ENCODE measurements around the gene PDIK1L. TPM values are rescaled to one million over a fixed set of nuclear protein-coding genes. Genes with fewer than 3 reads are reported as not detected.

Gene PDIK1L
- total and polyA plus RNA-seq, 2 of the 4 experiments (the other 2 are of a cell fraction), result 1.4 to 3.0 TPM

- dilution Hi-C loops (cut with HindIII; ENCODE audit: low sequenced_read_pairs, unreplicated experiment), result no loop called here
These were observed 39.3 kb upstream of the PDIK1L start for GRCh38 chr1:26072305-26072704.

More at GRCh38 chr1:26072305-26072704, 39.3 kb upstream of the PDIK1L start:
- DNase-seq, result no peak
- Histone ChIP-seq H2AK9ac (replicated peaks; ENCODE audit: low read depth, low read length, poor library complexity) (no peak overlapping the region), H3K9me3 (ENCODE audit: control insufficient read depth, insufficient read depth, low read length) (peaks cover 2% of the 10 kb centered on the region; the same call in 1 of the 2 replicates), H3K9ac (ENCODE audit: low read depth, low read length) (no peak overlapping the region), H3K27me3 (ENCODE audit: control insufficient read depth, insufficient read depth, low read length) (peaks cover 62% of the 10 kb centered on the region), H2BK5ac (ENCODE audit: low read depth, low read length, poor library complexity, severe bottlenecking) (no peak overlapping the region), H4K5ac (ENCODE audit: low read depth, low read length) (no peak overlapping the region), H3K4me3 (ENCODE audit: insufficient read depth, low read depth, low read length) (no peak overlapping the region), H3K4me1 (ENCODE audit: control insufficient read depth, insufficient read depth, low read length) (no peaks in the 10 kb centered on the region), H3K36me3 (ENCODE audit: control insufficient read depth, insufficient read depth, low read length) (no peaks in the 10 kb centered on the region), H4K20me1 (ENCODE audit: insufficient read depth, low read length) (no peaks in the 10 kb centered on the region), H3K23ac (ENCODE audit: low read depth, low read length) (no peak overlapping the region), H3K79me1 (ENCODE audit: low read depth in 1 of 2, low read length in 2 of 2) (no peaks in the 10 kb centered on the region), H4K91ac (ENCODE audit: insufficient read depth, low read depth, low read length) (no peak overlapping the region), H2BK20ac (ENCODE audit: low read depth, low read length) (no peak overlapping the region), H2AFZ (replicated peaks; ENCODE audit: low read length, poor library complexity) (no peak overlapping the region), H4K8ac (ENCODE audit: low read depth in 2 of 2, low read length in 2 of 2) (no peak overlapping the region), H2BK15ac (ENCODE audit: low read depth, low read length) (no peak overlapping the region), H3K18ac (ENCODE audit: low read depth, low read length) (no peak overlapping the region), H3K4me2 (ENCODE audit: low read depth, low read length) (no peak overlapping the region), H2AK5ac (ENCODE audit: low read depth, low read length) (no peak overlapping the region), H3K27ac (ENCODE audit: insufficient read depth, low read length) (no peak overlapping the region), H3K9me1 (ENCODE audit: insufficient read depth, low read length) (no peaks in the 10 kb centered on the region), H3K14ac (replicated peaks; ENCODE audit: low read depth, low read length) (no peak overlapping the region), H2BK120ac (ENCODE audit: low read depth, low read length) (no peak overlapping the region), H3K56ac (ENCODE audit: extremely low read depth, insufficient read depth, low read length) (no peak overlapping the region), H3K4ac (ENCODE audit: low read depth, low read length) (no peak overlapping the region)
- ChIA-PET POLR2A (ENCODE audit: unreplicated experiment) (no interaction called here), CTCF (no interaction called here)
- ATAC-seq (ENCODE audit: low read depth), result no peak
- no TSS peak for BruUV-seq (replicated peaks)
- intact Hi-C loops (cut with micrococcal nuclease) (no loop called here), in situ Hi-C loops (cut with MboI; ENCODE audit: low sequenced_read_pairs) (no loop called here)
- WGBS, 2 experiments (ENCODE audit: extremely low coverage in 2 of 2, insufficient read length in 1 of 2), result 100% methylated on average over 1 of the region's 6 CpGs; no CpG with 5 or more reads in 1 of the 2 experiments
- TF ChIP-seq FOS (IDR thresholded peaks at IDR 0.05; ENCODE audit: low read depth, low read length), result no peak
- no peak for TF ChIP-seq BHLHE40 (IDR thresholded peaks at IDR 0.05; ENCODE audit: low read depth, low read length)
- TF ChIP-seq CTCF (conservative IDR thresholded peaks at IDR 0.05; ENCODE audit: low read depth, low read length), result no peak
- TF ChIP-seq SMC3 (IDR thresholded peaks at IDR 0.05; ENCODE audit: low read depth, low read length), result no peak
- TF ChIP-seq MXI1 (IDR thresholded peaks at IDR 0.05; ENCODE audit: borderline replicate concordance, low read depth, low read length), result no peak
- TF ChIP-seq, protein P1, sequence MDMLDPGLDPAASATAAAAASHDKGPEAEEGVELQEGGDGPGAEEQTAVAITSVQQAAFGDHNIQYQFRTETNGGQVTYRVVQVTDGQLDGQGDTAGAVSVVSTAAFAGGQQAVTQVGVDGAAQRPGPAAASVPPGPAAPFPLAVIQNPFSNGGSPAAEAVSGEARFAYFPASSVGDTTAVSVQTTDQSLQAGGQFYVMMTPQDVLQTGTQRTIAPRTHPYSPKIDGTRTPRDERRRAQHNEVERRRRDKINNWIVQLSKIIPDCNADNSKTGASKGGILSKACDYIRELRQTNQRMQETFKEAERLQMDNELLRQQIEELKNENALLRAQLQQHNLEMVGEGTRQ (IDR thresholded peaks at IDR 0.05; ENCODE audit: low read depth, low read length), result no peak
- TF ChIP-seq CHD1 (IDR thresholded peaks at IDR 0.05; ENCODE audit: low read depth, low read length), result no peak

All from IMR-90 (cell line).